ENCODE measurements around the gene CHST2.
A peak's percentile ranks its signal among the peaks of the same experiment; 100 is the strongest.
"Not testable (repeated sequence)": the region's sequence is repeated elsewhere in the genome, so short reads cannot be mapped to it uniquely, and the experiment has no call there.

Gene CHST2, protein sequence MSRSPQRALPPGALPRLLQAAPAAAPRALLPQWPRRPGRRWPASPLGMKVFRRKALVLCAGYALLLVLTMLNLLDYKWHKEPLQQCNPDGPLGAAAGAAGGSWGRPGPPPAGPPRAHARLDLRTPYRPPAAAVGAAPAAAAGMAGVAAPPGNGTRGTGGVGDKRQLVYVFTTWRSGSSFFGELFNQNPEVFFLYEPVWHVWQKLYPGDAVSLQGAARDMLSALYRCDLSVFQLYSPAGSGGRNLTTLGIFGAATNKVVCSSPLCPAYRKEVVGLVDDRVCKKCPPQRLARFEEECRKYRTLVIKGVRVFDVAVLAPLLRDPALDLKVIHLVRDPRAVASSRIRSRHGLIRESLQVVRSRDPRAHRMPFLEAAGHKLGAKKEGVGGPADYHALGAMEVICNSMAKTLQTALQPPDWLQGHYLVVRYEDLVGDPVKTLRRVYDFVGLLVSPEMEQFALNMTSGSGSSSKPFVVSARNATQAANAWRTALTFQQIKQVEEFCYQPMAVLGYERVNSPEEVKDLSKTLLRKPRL

DNA sequence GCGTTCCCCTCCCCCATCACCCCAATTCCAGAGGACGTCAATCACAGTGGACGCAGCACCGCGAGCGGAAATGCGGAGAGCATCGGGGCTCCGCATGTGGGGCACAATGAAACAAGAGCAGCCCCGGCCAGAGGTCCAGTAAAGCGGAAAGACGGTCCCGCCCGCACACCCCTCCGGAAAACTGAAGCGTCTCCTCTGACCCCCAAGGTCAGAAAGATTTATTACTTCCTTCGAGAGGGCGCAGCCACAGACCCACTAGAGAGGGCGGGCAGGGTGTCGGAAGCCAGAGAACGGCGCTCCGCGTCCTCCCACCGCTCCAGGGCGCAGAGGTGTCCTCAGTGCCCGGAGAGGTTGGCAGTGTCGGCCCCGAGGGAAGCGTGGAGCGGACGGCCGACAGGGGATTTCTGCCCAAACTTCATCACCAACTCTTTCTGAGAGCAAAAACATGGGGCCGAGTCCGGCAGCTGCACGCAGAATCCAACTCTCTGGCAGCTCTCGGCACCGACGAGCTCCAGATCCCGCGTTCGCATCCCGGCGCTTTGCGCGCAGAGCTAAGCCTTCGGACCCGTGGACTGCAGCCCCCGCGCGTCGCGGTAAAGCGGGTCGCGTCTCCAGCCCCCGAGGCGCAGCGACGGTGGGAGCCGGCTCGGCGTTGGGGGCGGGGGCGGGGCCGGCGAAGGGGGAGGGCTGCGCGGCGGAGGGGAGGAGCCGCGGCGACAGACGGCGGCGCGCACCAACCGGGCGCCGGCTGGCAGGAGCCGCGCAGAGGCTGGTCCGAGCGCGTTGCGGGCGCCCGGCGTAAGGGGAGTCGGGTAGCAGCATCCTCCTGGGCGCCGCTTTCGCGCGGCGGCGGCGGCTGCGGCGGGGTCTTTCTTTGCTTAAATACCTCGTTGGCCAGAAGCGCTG lies at the start of gene CHST2:
Gene CHST2 (plus strand): TSS at position 763 of the 906 bp plus-strand sequence. CDS start 1,046 bp downstream, outside the sequence.
- peak; percentile 78 for DNase-seq

DNA sequence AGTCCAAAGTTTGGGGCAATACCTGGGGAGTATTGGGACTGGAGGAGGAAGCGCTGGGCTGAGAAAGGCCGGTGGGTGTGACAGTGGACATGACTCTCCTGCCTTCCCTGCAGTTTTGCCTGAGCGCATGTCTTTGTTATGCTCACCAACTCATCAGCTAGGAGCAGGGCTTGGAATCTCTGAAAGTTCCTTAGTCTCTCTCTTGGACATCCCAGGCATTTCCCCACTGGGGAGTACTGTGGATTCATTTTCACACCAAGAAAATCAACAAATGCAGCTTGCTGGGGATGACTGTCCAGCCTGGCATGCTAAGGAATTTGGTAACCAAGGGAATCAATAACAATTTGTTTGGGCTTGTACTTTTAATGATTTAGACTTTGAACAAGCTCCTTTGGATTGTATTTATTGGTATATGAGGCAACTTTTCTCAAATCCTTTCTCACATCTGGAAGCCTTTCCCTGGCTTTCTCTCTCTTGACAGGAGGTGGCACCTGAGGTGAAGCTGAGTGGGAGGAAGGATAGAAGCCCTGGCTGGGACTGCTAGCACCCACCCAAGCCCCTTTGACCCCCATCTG lies 48.5 kb upstream of the CHST2 start:
- DNase-seq, result no peak

DNA sequence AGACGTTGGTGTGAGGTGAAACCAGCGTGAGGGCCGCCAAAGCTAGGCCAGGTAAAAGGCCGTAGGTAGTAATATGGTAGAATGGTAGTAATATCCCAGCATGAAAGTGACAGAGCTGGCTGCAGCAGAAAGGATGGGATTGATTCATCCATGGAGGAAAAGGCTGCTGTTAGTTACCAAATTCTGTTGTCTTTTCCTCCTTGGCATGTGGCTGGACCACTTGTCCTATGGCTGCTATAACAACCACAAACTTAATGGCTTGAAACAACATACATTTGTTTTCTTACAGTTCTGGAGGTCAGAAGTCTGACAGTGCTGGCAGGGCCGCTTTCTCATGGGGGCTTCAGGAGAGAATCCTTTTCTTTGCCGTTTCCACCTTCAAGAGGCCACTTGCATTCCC lies 47.8 kb upstream of the CHST2 start:
- no peak for DNase-seq

DNA sequence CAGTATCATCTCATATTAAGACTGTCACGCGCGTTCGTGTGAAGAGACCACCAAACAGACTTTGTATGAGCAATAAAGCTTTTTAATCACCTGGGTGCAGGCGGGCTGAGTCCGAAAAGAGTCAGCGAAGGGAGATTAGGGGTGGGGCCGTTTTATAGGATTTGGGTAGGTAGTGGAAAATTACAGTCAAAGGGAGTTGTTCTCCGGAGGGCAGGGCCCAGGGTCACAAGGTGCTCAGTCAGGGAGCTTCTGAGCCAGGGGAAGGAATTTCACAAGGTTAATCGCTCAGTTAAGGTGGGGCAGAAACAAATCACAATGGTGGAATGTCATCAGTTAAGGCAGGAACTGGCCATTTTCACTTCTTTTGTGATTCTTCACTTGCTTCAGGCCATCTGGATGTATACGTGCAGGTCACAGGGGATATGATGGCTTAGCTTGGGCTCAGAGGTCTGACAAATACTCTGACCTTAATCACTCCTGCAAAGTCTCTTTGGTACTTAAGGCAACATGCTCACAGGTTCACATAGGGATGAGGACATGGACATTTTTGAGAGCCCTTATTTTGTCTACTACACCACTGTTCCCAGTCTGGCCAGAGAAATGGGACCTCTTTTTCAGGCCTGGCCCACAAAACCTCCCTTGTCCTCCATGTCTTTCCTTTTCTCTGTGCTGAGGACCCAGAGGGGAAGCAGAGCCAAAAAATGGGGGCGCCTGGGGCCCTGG lies 47.1 kb upstream of the CHST2 start:
- not testable (repeated sequence) for DNase-seq

GRCh38 chr3:143073541-143073940 lies 46.0 kb upstream of the CHST2 start:
- DNase-seq, result not testable (repeated sequence)

GRCh38 chr3:143073983-143074382 lies 45.6 kb upstream of the CHST2 start:
- not testable (repeated sequence) for DNase-seq

DNA sequence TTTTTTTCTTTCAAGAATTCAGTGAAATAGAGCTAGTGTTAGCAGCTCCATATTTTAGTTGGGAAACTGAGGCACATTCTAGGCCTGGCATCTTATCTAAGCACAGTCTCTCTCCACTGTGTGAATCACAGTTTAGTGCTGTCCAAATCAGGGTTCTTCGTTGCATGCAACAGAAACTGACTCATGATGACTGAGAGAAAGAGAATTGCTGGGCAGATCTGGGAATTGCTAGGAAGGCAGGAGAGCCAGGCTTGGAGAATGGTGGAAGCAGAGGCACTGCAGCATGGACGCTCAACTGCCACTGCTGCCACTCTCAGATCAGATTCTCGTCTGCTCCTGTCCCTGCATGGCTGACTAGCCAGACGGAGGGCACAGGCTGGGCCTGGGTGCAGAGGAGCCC lies 40.7 kb upstream of the CHST2 start:
- no peak for DNase-seq

DNA sequence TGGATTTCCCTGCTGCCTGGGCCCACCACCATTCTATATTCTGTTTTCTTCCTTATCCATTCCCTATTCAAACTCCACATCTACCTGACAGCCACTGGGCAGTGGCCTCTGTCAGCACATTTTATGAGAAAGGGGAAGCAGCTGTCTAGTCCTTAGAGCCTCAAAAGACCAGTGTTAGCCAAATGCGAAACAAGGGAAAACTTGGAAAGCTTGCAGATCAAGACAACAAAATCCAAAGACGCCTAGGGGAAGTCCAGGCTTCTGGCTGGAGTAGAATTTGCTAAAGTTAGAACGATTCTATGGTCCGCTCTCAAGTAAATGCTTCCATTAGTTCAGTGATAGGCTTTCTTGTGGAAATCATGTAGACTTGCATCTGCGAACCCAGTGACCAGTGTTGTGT lies 39.4 kb upstream of the CHST2 start:
- no peak for DNase-seq

GRCh38 chr3:143081365-143081764 lies 38.2 kb upstream of the CHST2 start:
- DNase-seq, result no peak

DNA sequence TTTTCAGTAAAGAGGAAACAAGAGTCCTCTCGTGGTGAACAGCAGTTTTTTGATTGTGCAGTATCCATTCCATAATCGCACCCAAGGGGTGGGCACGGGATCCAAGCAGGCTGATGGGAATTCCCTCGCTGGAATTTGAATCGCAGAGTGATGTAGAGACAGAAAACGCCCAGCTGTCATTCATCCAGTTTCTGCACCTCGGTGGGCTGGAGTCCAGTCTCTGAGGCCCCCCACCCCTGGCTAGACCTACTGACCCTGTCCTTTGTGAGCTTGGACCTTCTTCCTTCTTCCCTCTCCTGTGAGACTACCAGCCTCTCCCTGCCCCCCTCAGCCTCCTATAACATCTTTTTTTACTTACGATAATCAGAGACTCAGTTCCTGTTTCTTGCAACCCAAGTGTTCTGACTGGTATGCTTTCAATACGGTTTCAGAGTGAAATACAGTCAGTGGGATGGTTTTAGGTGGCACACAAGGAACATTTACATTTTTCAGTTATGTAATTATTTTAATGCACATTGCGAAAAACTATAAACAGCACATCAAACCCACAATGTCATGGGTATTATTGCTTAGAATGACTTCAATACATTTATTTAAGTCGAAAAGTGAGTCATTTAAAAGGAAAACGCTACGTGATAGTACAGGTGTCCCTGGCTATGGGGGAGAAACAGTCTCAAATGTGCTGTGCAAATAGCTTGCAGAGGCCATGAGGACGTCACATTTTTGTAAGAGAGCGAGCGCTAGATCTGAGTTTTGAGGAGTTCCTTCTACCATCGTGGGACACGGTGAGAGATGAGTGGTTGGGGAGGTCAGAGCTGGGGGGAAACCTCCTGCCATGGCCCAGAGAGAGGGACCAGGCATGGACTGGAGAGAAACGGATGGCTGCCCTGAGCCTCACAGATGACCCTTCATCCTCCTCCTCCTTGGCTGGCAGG lies 37.5 kb upstream of the CHST2 start:
- DNase-seq, result no peak

DNA sequence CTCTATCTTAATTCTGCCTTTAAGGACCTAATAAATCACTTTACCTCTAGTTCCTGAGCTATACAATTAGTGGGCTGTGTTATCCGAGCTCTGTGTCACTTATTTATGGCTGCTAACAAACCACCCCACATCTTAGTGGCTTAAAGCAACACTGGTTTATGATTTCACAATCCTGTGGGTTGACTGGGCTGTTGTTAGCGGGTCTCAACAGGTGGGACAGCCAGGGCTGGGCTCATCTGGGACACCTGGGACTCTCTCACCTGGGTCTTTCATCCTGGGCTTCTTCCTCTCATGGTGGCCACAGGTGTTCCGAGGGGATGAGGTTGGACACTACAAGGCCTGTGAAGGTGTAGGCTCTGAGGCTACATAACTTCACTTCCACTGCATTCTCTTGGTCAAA lies 35.8 kb upstream of the CHST2 start:
- DNase-seq, result no peak

DNA sequence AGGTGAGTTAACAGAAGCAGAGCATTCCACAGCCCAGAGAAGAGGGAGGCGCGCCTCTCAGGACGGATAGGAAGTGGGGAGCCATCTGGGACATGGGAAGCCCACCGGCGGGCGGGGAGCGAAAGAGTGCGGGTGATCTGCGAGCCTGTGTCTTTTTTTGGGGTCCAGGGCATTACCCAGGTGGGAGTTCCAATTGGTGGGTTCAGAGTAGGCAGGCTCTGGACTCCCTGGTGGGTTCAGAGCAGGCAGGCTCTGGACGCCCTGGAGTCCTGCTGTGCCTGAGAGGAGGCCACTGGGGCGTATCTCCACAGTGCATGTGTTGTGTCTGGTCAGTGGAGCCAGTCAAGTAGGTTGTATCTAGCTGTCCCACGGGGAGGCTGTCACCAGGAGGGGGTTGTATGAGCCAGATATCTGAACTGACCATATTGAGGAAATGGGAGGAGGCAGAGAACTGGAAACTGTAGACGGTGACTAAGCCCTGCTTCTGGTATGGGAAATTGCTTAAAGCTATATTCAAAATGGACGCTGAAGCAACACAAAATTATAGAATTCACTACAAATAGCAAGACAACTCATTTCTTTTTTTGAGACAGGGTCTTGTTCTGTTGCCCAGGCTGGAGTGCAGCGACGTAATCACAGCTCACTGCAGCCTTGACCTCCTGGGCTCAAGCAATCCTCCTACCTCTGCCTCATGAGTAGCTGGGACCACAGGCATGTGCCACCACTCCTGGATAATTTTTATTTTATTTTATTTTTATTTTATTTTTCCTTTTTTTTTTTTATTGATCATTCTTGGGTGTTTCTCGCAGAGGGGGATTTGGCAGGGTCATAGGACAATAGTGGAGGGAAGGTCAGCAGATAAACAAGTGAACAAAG lies 34.5 kb upstream of the CHST2 start:
- DNase-seq, result no peak

- no peak for DNase-seq
These were observed 30.7 kb upstream of the CHST2 start for GRCh38 chr3:143088835-143089234.

- DNase-seq, result no peak
These were observed 29.6 kb upstream of the CHST2 start for GRCh38 chr3:143089965-143090364.

- no peak for DNase-seq
These were observed 29.1 kb upstream of the CHST2 start for GRCh38 chr3:143090486-143090885.

DNA sequence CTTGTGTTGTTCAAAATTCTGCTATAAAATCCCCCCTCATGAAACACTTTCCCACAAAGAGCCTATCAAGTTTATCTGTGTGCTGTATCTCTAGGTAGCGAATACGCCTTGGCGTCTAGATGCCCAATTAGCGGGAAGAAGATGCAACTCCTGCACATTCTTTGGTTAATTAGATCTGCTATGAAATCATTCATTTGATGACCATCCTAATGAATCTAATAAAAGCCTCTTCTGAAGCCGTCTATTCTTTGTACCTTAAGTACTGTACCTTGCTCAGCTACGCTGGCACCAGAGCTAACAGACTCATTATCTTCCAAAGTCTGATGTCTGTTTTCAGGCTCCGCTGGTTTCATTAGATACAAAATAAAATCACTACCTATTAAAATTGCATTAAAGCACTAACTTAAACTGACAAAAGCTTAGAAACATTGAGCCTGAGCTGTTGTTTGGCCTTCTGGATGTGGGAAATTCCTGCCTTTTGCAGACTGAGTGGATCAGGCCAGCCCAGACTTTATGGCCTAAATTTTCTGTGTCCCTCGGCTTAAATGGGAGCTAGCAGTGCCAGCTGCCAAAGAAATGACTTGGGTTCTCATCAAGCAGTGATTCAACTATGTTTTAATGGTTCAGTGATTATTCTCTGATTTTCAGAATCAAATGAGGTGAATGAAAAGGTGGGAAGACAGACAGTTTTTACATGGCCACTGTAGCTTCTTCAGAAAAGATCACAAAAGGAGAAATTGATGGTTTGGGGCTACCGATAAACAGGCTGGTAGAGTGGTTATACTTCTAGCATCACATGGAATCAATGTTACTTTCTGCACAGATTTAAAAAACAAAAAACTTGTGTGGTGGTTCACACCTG lies 28.4 kb upstream of the CHST2 start:
- DNase-seq, result no peak

- no peak for DNase-seq
These were observed 27.4 kb upstream of the CHST2 start for GRCh38 chr3:143092191-143092590.

DNA sequence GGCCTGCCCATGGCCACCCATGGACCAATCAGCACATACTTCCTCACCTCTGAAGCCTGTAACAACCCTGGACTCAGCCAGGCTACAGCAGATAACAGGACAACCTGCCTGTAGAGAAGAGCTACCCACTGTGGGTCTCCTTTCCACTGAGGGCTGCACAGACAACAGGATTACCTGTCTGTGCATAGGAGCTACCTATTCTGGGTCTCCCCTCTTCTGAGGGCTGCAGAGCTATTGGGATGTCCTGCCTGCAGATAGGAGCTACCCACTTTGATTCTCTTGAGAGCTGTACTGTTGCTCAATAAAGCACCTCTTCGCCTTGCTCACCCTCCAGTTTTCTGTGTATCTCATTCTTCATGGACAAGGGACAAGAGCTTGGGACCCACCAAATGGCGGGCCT lies 23.8 kb upstream of the CHST2 start:
- DNase-seq, result no peak

DNA sequence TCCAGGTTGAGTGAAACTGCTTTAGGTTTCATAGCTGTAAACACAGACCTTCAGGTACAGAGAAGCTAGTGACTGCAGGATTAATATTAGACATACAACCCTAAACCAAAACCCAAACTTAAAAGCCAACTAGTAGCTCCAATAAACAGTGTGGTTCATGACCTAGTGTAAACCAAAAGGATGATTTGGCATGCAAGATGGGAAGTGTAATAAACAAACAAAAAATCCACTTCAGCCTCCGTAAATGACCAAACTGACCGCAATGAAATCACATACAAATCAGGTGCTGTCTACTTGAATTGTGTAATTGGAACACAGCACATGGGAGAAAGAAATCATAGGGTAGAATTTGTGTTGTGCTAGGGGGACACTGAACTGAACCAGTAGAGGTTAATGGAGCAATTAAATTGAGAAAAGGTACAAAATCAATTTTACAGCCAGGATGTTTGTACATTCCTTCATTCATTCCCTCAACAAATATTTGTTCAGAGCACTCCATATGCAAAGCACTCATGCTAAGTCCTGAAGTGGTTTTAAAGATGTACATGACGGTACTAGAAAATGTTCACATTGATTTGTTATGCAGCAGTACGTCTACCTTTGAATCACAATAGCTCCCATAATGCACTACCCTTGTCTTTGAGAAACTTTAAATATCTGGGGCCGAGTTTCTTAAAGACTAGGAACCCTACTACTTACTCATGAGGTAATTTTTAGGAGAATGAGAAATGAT lies 21.4 kb upstream of the CHST2 start:
- no peak for DNase-seq
